GM20000 (cell line): Measurements from ENCODE around the gene HOXD12.

Source experiments
- DNase-seq: peaks from one replicate; pipeline ENCODE4 v3.0.0; 2012; ENCODE audit warnings: low spot score
- CTCF ChIP-seq: IDR thresholded peaks from 2 replicates; pipeline ENCODE4 v1.5.1; 2012; ENCODE audit warnings: mild to moderate bottlenecking, control low read depth; ENCODE audit errors: extremely low read depth, missing control alignments

The HOXD12 gene

DNA sequence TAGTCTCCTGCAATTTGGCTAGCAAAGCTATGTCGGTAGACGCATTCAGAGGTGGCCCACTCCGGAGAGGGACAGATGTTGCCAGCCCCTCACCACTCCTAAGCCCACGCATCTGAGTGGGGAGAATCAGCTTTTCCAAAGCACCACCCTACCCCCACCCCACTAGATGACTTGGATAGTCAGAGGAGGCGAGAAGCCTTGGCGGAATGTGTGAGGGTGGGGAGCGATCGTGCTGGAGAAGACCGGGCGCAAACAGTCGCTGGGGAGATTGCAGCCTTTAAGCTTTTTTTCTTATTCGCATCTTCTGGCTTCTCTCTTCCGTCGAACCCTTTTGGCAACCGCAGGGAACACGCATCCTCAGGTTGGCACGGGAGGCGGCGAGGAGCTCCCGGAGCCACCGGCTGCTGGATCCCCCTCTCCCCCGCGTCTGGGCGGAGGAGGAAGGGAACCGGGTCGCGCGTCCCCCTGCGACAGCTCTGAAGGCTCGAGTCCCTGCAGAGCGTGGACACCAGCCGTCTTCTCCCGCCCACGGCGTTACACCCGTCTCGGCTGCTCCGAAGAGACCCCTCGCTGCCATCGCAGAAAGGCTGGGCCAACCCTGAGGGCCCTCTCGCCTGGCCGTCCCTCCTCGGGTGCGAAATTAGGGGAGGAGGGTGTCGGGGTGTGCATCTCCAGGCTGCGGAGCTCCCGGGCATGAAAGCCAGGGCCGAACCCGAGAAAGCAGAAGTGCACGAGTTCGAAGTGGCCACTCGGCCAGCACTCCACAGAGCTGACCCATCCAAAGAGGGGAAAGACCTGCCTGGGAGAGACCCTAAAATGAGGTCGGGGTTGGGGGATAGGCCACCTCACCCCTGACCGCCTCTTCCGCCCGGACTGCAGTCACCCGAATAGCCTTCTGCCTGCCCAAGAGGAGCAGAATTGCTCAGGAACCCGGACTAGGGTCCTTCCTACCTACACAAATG, 28.0 kb upstream of the HOXD12 start:
- no peak for DNase-seq
- TF ChIP-seq CTCF = no peak

GRCh38 chr2:176072292-176072669, 27.3 kb upstream of the HOXD12 start:
- TF ChIP-seq CTCF = no peak
- DNase-seq = no peak

GRCh38 chr2:176072951-176073904, 26.4 kb upstream of the HOXD12 start:
- TF ChIP-seq CTCF = no peak
- no peak for DNase-seq

DNA sequence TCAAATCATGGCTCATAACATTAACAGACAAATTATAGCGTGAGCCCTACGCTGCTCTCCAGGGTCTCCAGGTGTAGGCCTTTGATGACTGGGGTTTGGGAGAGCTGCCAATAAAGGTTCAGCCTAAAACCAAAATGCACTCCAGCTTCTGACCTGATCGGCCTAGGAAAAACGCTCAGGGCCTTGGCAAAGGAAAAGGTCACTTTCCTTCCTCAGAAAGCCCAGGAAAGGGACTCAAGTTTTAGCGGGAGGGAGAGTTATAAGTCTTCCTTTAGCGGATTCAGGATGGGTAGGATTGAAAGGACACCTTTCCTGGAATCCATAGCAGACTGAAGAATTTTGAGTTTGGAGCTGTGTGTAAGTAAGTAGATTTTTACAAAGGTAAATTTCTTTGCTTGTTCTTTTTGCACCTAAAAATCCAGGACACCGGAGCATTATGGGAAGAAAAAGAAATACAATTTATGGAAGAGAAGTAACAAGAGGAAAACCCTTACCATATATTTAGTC, 24.6 kb upstream of the HOXD12 start:
- no peak for DNase-seq

DNA sequence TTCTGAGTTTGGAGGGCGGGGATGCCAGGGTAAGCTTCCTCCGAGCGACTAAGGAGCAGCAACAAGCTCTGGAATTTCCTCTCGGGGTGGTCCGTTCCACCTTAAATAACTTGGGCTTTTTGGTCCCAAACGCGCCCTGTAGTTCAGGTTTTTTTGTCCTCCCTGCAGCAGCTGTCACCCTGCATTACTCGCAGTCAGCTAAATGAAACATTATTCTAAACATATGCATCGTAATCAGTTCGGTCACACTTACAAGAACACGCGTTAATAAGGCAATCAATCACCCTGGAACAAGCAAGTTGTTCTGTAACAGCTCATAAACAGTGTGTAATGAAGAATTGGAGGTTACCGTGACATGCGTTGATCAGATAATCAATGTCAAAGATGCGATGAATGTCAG, 24.1 kb upstream of the HOXD12 start:
- no peak for TF ChIP-seq CTCF
- DNase-seq = no peak

More for the DNA sequence above, 24.6 kb upstream of the HOXD12 start:
- TF ChIP-seq CTCF = no peak

DNA sequence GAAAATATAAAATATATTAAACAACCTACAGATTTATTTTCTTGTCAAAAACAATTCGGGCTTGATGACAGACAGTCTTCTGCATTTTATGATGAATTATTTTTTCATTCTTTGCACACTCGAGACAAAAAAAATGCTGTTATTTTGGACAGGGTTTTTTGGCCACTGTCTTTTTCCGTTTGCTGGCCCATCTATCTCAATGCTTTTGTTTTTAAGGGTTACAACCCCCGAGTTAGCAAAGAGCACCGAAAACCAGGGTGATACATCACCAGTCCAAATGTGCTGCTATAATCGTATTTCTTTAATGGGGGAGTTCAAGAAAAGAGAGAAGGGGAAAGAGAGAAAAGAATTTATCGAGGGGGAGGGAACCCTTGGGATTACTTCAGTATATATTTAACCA, 23.5 kb upstream of the HOXD12 start:
- no peak for TF ChIP-seq CTCF
- no peak for DNase-seq
